Keratinocyte (primary cell): ENCODE data around the gene CCNI. TPM values are rescaled to one million over a fixed set of nuclear protein-coding genes. Genes with fewer than 3 reads are reported as not detected.
A peak's percentile ranks its signal among the peaks of the same experiment; 100 is the strongest.

Source experiments
- DNase-seq: peaks from one replicate; pipeline ENCODE4 v3.0.0-alpha.2; 2011; ENCODE audit warnings: low read depth, missing footprints, low spot score
- FAIRE-seq: peaks from 2 replicates; lab custom pipeline; 2011; peaks lifted over from hg19 to GRCh38; lab: Jason Lieb, UNC
- H2AFZ ChIP-seq: 2 replicates; pipeline ENCODE4 v1.6.0; 2012; ENCODE audit warnings: low read length, control low read depth, inconsistent platforms; ENCODE audit not compliant: control insufficient read depth
- H3K27ac ChIP-seq: 2 replicates; pipeline ENCODE4 v1.5.1; 2011; ENCODE audit warnings: low read length; ENCODE audit not compliant: control insufficient read depth, insufficient read depth
- H3K27me3 ChIP-seq: 3 replicates; pipeline ENCODE4 v1.6.0; 2011; ENCODE audit warnings: low read length; ENCODE audit not compliant: control insufficient read depth, insufficient read depth; ENCODE audit errors: extremely low read depth
- H3K36me3 ChIP-seq, 2 experiments: 2 replicates in 1 of 2; 3 replicates in 1 of 2; pipeline ENCODE4 v1.5.1; 2011; ENCODE audit warnings: low read length in 2 of 2, mild to moderate bottlenecking in 1 of 2; ENCODE audit not compliant: control insufficient read depth in 2 of 2, insufficient read depth in 2 of 2; ENCODE audit errors: extremely low read depth in 1 of 2
- H3K4me1 ChIP-seq: 3 replicates; pipeline ENCODE4 v1.5.1; 2011; ENCODE audit warnings: low read length; ENCODE audit not compliant: control insufficient read depth, insufficient read depth; ENCODE audit errors: extremely low read depth
- H3K4me2 ChIP-seq: 3 replicates; pipeline ENCODE4 v1.6.0; 2011; ENCODE audit warnings: low read depth, low read length; ENCODE audit not compliant: control insufficient read depth, insufficient read depth; ENCODE audit errors: extremely low read depth
- H3K4me3 ChIP-seq, 3 experiments: fragments of 200-600 bp in 1 of 3; sonication (generic) in 1 of 3; 2 replicates in 2 of 3; 3 replicates in 1 of 3; pipeline ENCODE4 v1.5.1; 2011 to 2016; ENCODE audit warnings: low read length in 3 of 3, mild to moderate bottlenecking in 3 of 3, control low read depth in 2 of 3, inconsistent platforms in 1 of 3, low read depth in 1 of 3, mixed read lengths in 1 of 3, mixed run types in 1 of 3, moderate library complexity in 1 of 3; ENCODE audit not compliant: control insufficient read depth in 2 of 3, insufficient read depth in 2 of 3; ENCODE audit errors: extremely low read depth in 1 of 3
- H3K79me2 ChIP-seq: 2 replicates; pipeline ENCODE4 v1.6.0; 2012; ENCODE audit warnings: low read length; ENCODE audit not compliant: control insufficient read depth, insufficient read depth
- H3K9ac ChIP-seq: 3 replicates; pipeline ENCODE4 v1.6.0; 2011; ENCODE audit warnings: low read length; ENCODE audit not compliant: control insufficient read depth, insufficient read depth; ENCODE audit errors: extremely low read depth
- H3K9me1 ChIP-seq: 3 replicates; pipeline ENCODE4 v1.6.0; 2011; ENCODE audit warnings: low read length; ENCODE audit not compliant: control insufficient read depth, insufficient read depth; ENCODE audit errors: extremely low read depth
- H3K9me3 ChIP-seq: 2 replicates; pipeline ENCODE4 v1.5.1; 2012; ENCODE audit warnings: low read depth, low read length; ENCODE audit not compliant: control insufficient read depth
- H4K20me1 ChIP-seq: 3 replicates; pipeline ENCODE4 v1.6.0; 2011; ENCODE audit warnings: low read length; ENCODE audit not compliant: control insufficient read depth, insufficient read depth; ENCODE audit errors: extremely low read depth
- EZH2 ChIP-seq: IDR thresholded peaks from one replicate; pipeline ENCODE4 v1.6.1; 2012; ENCODE audit warnings: inconsistent platforms, mild to moderate bottlenecking, low read length, moderate library complexity
- dilution Hi-C: fragments of 300-500 bp; cut with MboI; formaldehyde crosslinking; loops from one replicate; pipeline ENCODE4 v1.7.0; 2020; ENCODE audit warnings: low sequenced_read_pairs; ENCODE audit not compliant: extremely low pct_ligation_motif_present
- polyA plus RNA-seq, 5 experiments: library from polyadenylated mRNA; depleted of rRNA in 3 of 5; stranded (reverse) in 3 of 5; stranded (forward) in 1 of 5; unstranded in 1 of 5; fragments of >200 nt; gene quantifications; 1 replicate in 1 of 5; 2 replicates in 3 of 5; 3 replicates in 1 of 5; pipeline versions ENCODE4 v1.2.1 to v1.2.3, GENCODE V29; 2011 to 2012; ENCODE audit warnings: missing spikeins in 2 of 5, low read depth in 1 of 5, low replicate concordance in 1 of 5
- TF ChIP-seq, protein P1 (sequence below), 3 experiments: IDR thresholded peaks in 1 of 3; conservative IDR thresholded peaks in 1 of 3; optimal IDR thresholded peaks in 1 of 3; 2 replicates in 2 of 3; 3 replicates in 1 of 3; pipeline versions ENCODE3 to v1.5.1; 2011; ENCODE audit warnings: low read length in 3 of 3, mild to moderate bottlenecking in 3 of 3, moderate library complexity in 2 of 3, control low read depth in 1 of 3, inconsistent platforms in 1 of 3; ENCODE audit not compliant: insufficient read depth in 2 of 3; ENCODE audit errors: extremely low read depth in 1 of 3

CCNI gene
- polyA plus RNA-seq, 1 donor (not counting 4 experiments of a cell fraction or from before 2014, with no cell fraction given) = 150 TPM

DNA sequence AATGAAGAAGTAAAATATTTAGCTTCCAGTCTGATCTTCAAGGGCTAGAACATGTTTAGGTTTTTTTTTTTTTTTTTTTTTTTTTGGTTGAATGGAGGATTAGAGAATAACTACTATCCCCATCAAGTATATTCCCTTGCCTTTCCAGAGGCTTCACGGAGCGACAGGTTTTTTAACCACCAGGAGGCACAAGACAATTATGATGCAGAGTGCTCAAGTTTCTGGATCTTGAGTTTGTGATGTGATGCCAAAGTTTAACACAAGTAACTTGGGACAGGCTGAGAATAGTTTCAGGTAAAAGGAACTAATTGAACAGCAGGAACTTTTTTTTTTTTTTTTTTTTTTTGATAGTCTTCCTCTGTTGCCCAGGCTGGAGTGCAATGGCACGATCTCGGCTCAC is 30.3 kb downstream of the CCNI start:
- FAIRE-seq (no peak), DNase-seq (no peak)
- no peaks in the 10 kb centered on the region for H4K20me1 ChIP-seq
- no peaks in the 10 kb centered on the region for H3K9me1 ChIP-seq
- no peaks in the 10 kb centered on the region for H3K9me3 ChIP-seq
- peaks cover 5 to 19% of the 10 kb centered on the region in 2 experiments for H3K36me3 ChIP-seq
- H2AFZ ChIP-seq = no peak overlapping the region
- no peak overlapping the region for H3K9ac ChIP-seq
- H3K4me1 ChIP-seq = peaks cover under 1% of the 10 kb centered on the region
- H3K79me2 ChIP-seq = no peaks in the 10 kb centered on the region
- no peak overlapping the region for H3K27ac ChIP-seq
- no peaks in the 10 kb centered on the region for H3K27me3 ChIP-seq
- dilution Hi-C loops = no loop called here
- no peak overlapping the region for H3K4me2 ChIP-seq
- TF ChIP-seq, protein P1, sequence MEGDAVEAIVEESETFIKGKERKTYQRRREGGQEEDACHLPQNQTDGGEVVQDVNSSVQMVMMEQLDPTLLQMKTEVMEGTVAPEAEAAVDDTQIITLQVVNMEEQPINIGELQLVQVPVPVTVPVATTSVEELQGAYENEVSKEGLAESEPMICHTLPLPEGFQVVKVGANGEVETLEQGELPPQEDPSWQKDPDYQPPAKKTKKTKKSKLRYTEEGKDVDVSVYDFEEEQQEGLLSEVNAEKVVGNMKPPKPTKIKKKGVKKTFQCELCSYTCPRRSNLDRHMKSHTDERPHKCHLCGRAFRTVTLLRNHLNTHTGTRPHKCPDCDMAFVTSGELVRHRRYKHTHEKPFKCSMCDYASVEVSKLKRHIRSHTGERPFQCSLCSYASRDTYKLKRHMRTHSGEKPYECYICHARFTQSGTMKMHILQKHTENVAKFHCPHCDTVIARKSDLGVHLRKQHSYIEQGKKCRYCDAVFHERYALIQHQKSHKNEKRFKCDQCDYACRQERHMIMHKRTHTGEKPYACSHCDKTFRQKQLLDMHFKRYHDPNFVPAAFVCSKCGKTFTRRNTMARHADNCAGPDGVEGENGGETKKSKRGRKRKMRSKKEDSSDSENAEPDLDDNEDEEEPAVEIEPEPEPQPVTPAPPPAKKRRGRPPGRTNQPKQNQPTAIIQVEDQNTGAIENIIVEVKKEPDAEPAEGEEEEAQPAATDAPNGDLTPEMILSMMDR (optimal IDR thresholded peaks at IDR 0.05 in 1 of 3, IDR thresholded peaks at IDR 0.05 in 1 of 3, conservative IDR thresholded peaks at IDR 0.05 in 1 of 3; ENCODE audit: extremely low read depth in 1 of 3, insufficient read depth in 2 of 3, low read length in 3 of 3) = peak in 1 of 3 experiments; percentile 1
- no peak for TF ChIP-seq EZH2
- no peak overlapping the region for H3K4me3 ChIP-seq

DNA sequence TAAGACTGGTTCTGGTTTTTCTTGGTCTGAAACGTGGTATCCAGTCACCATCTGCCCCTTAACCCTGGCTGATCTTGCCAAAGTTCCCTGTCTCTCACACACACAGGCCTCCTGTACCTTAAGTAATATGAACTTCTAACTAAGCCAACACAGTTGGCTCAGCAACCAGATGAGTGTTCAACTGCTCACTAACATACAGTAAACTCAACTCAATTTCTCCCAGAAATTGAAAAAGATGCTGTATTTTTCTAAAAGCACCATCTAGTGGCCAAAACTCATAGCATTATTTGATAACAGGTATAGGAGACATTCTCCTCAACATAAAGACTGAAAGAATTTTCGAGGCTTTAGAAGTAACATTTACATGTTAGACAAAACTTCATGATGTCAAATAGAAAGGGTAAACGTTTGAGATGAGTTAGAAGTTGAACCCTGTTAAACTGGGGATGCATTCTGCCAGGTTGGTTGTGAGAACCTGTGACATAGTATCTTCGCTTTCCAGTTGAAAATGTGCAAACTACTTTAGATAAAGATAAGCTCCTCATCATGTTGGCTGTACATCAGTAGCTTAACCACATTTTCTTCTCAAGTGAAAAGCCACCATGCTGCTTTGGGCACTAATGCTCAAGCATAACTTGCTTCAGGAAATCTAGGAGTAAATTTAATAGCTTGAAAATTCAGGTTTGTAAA is 31.2 kb downstream of the CCNI start:
- FAIRE-seq (peak; percentile 34), DNase-seq (no peak)
- Histone ChIP-seq H2AFZ (no peak overlapping the region), H3K4me3 (no peak overlapping the region), H3K36me3 (peaks cover 5 to 11% of the 10 kb centered on the region in 2 experiments), H3K27me3 (no peaks in the 10 kb centered on the region), H3K4me2 (no peak overlapping the region), H3K79me2 (no peaks in the 10 kb centered on the region), H3K4me1 (no peaks in the 10 kb centered on the region), H3K9me3 (no peaks in the 10 kb centered on the region), H3K9ac (no peak overlapping the region), H4K20me1 (no peaks in the 10 kb centered on the region), H3K9me1 (no peaks in the 10 kb centered on the region), H3K27ac (no peak overlapping the region)
- dilution Hi-C loops = no loop called here
- TF ChIP-seq EZH2 = no peak
- TF ChIP-seq, protein P1 (optimal IDR thresholded peaks at IDR 0.05 in 1 of 3, IDR thresholded peaks at IDR 0.05 in 1 of 3, conservative IDR thresholded peaks at IDR 0.05 in 1 of 3; ENCODE audit: extremely low read depth in 1 of 3, insufficient read depth in 2 of 3, low read length in 3 of 3) = peak in 2 of 3 experiments; percentile 19 to 69
